Measurements from ENCODE around the gene SUSD1. TPM values are rescaled to one million over a fixed set of nuclear protein-coding genes. Genes with fewer than 3 reads are reported as not detected.

SUSD1 gene
- total and polyA plus RNA-seq, 2 experiments from 2014 or later = 18.5 to 30.5 TPM

- Histone ChIP-seq H2AFZ (no peak overlapping the region), H4K20me1 (ENCODE audit: insufficient read depth, poor library complexity, severe bottlenecking) (no peaks in the 10 kb centered on the region), H3K4me1 (ENCODE audit: insufficient read depth) (peaks cover 5% of the 10 kb centered on the region), H3K4me3 (no peak overlapping the region), H3K9me2 (replicated peaks; ENCODE audit: insufficient read depth) (no peaks in the 10 kb centered on the region), H3K27me3 (no peaks in the 10 kb centered on the region), H3K27ac (peak overlapping the region; percentile 20), H3K9me3 (ENCODE audit: low read depth) (no peaks in the 10 kb centered on the region), H3K79me2 (peaks cover 3% of the 10 kb centered on the region), H3K4me2 (no peak overlapping the region), H3K36me3 (replicated peaks; ENCODE audit: insufficient read depth, low read depth) (no peaks in the 10 kb centered on the region)
- peak; percentile 51 for TF ChIP-seq CTCF (IDR thresholded peaks at IDR 0.05; ENCODE audit: poor library complexity)
- no peak for TF ChIP-seq EZH2 (IDR thresholded peaks at IDR 0.05; ENCODE audit: borderline replicate concordance)
- 94% methylated on average over 4 of the region's 4 CpGs for WGBS (ENCODE audit: low lambda C conversion rate, missing lambda C conversion rate)
- DNase-seq (ENCODE audit: low spot score) = peak; percentile 61
Observed at GRCh38 chr9:112112941-112113681, 62.0 kb downstream of the SUSD1 start.

GRCh38 chr9:112112519-112112918 lies 62.6 kb downstream of the SUSD1 start:
- Histone ChIP-seq H3K9me2 (replicated peaks; ENCODE audit: insufficient read depth) (no peaks in the 10 kb centered on the region), H2AFZ (no peak overlapping the region), H3K79me2 (no peaks in the 10 kb centered on the region), H3K27ac (peak overlapping the region; percentile 20), H3K27me3 (no peaks in the 10 kb centered on the region), H4K20me1 (ENCODE audit: insufficient read depth, poor library complexity, severe bottlenecking) (no peaks in the 10 kb centered on the region), H3K4me2 (no peak overlapping the region), H3K4me3 (no peak overlapping the region), H3K4me1 (ENCODE audit: insufficient read depth) (peaks cover 5% of the 10 kb centered on the region), H3K36me3 (replicated peaks; ENCODE audit: insufficient read depth, low read depth) (no peaks in the 10 kb centered on the region), H3K9me3 (ENCODE audit: low read depth) (no peaks in the 10 kb centered on the region)
- TF ChIP-seq CTCF (IDR thresholded peaks at IDR 0.05; ENCODE audit: poor library complexity) = no peak
- WGBS (ENCODE audit: low lambda C conversion rate, missing lambda C conversion rate) = 84% methylated on average over 4 of the region's 4 CpGs
- no peak for DNase-seq (ENCODE audit: low spot score)

GRCh38 chr9:112111461-112111860 lies 63.6 kb downstream of the SUSD1 start:
- 93% methylated on average over 8 of the region's 8 CpGs for WGBS (ENCODE audit: low lambda C conversion rate, missing lambda C conversion rate)
- Histone ChIP-seq H3K9me2 (replicated peaks; ENCODE audit: insufficient read depth) (no peaks in the 10 kb centered on the region), H4K20me1 (ENCODE audit: insufficient read depth, poor library complexity, severe bottlenecking) (no peaks in the 10 kb centered on the region), H3K4me3 (no peak overlapping the region), H3K36me3 (replicated peaks; ENCODE audit: insufficient read depth, low read depth) (no peaks in the 10 kb centered on the region), H3K27ac (no peak overlapping the region), H3K4me1 (ENCODE audit: insufficient read depth) (peaks cover 5% of the 10 kb centered on the region), H3K9me3 (ENCODE audit: low read depth) (no peaks in the 10 kb centered on the region), H3K4me2 (no peak overlapping the region), H3K27me3 (no peaks in the 10 kb centered on the region), H3K79me2 (no peaks in the 10 kb centered on the region), H2AFZ (no peak overlapping the region)
- TF ChIP-seq EZH2 (IDR thresholded peaks at IDR 0.05; ENCODE audit: borderline replicate concordance) (no peak), CTCF (IDR thresholded peaks at IDR 0.05; ENCODE audit: poor library complexity) (no peak), EZH2phosphoT487 (IDR thresholded peaks at IDR 0.05; ENCODE audit: low read depth, severe bottlenecking, unreplicated experiment) (no peak)
- DNase-seq (ENCODE audit: low spot score) = no peak

- Histone ChIP-seq H2AFZ (no peak overlapping the region), H4K20me1 (ENCODE audit: insufficient read depth, poor library complexity, severe bottlenecking) (no peaks in the 10 kb centered on the region), H3K9me2 (replicated peaks; ENCODE audit: insufficient read depth) (no peaks in the 10 kb centered on the region), H3K4me2 (no peak overlapping the region), H3K27ac (peak overlapping the region; percentile 55), H3K4me3 (no peak overlapping the region), H3K9me3 (ENCODE audit: low read depth) (no peaks in the 10 kb centered on the region), H3K4me1 (ENCODE audit: insufficient read depth) (peaks cover 5% of the 10 kb centered on the region), H3K36me3 (replicated peaks; ENCODE audit: insufficient read depth, low read depth) (no peaks in the 10 kb centered on the region), H3K27me3 (no peaks in the 10 kb centered on the region), H3K79me2 (no peaks in the 10 kb centered on the region)
- WGBS (ENCODE audit: low lambda C conversion rate, missing lambda C conversion rate) = 94% methylated on average over 2 of the region's 2 CpGs
- no peak for TF ChIP-seq EZH2 (IDR thresholded peaks at IDR 0.05; ENCODE audit: borderline replicate concordance)
- no peak for TF ChIP-seq EZH2phosphoT487 (IDR thresholded peaks at IDR 0.05; ENCODE audit: low read depth, severe bottlenecking, unreplicated experiment)
- no peak for TF ChIP-seq CTCF (IDR thresholded peaks at IDR 0.05; ENCODE audit: poor library complexity)
- no peak for DNase-seq (ENCODE audit: low spot score)
Observed at GRCh38 chr9:112110777-112111113, 64.4 kb downstream of the SUSD1 start.
